IPS-15b (cell line): Measurements from ENCODE around the gene SPIB.
"Not testable (repeated sequence)": the region's sequence is repeated elsewhere in the genome, so short reads cannot be mapped to it uniquely, and the experiment has no call there.

Source experiments
- H3K27me3 ChIP-seq: one replicate; pipeline ENCODE4 v1.6.1; 2013; ENCODE audit warnings: low read length; ENCODE audit not compliant: control insufficient read depth, insufficient read depth
- H3K36me3 ChIP-seq: one replicate; pipeline ENCODE4 v1.6.1; 2013; ENCODE audit warnings: low read length; ENCODE audit not compliant: control insufficient read depth, insufficient read depth
- H3K4me1 ChIP-seq: one replicate; pipeline ENCODE4 v1.6.1; 2013; ENCODE audit warnings: mild to moderate bottlenecking, low read length; ENCODE audit not compliant: control insufficient read depth, insufficient read depth
- H3K4me3 ChIP-seq: one replicate; pipeline ENCODE4 v1.5.1; 2013; ENCODE audit warnings: low read depth, low read length
- H3K9ac ChIP-seq: one replicate; pipeline ENCODE4 v1.6.1; 2013; ENCODE audit warnings: low read depth, mild to moderate bottlenecking, low read length
- H3K9me3 ChIP-seq: one replicate; pipeline ENCODE4 v1.6.1; 2013; ENCODE audit warnings: mild to moderate bottlenecking, low read length; ENCODE audit not compliant: control insufficient read depth, insufficient read depth

Gene SPIB

GRCh38 chr19:50435221-50435620 lies 16.5 kb downstream of the SPIB start:
- H3K27me3 ChIP-seq = peaks cover 4% of the 10 kb centered on the region
- H3K4me3 ChIP-seq = no peak overlapping the region
- peaks cover 11% of the 10 kb centered on the region for H3K4me1 ChIP-seq
- H3K9me3 ChIP-seq = no peaks in the 10 kb centered on the region
- no peaks in the 10 kb centered on the region for H3K36me3 ChIP-seq
- H3K9ac ChIP-seq = no peak overlapping the region

DNA sequence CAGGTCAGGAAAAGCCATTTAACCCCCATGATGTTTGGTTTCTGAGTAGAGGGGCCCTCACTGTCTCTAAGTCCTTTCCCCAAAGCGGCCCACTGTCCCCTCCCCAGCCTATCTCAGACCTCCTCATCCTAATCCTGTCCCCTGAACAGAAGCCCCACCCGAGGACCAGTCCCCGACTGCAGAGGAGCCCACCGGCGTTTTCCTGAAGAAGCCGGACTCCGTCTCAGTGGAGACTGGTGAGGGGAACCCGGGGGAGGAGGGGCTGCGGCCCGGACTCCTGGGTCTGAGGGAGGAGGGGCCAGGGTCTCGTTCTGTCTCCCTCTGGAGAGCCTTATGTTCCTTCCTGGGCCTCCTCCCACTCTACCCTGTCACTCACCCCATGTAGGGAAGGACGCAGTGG lies 16.9 kb downstream of the SPIB start:
- Histone ChIP-seq H3K36me3 (no peaks in the 10 kb centered on the region), H3K4me1 (peaks cover 11% of the 10 kb centered on the region), H3K27me3 (peaks cover 4% of the 10 kb centered on the region), H3K9ac (no peak overlapping the region), H3K4me3 (no peak overlapping the region), H3K9me3 (no peaks in the 10 kb centered on the region)

DNA sequence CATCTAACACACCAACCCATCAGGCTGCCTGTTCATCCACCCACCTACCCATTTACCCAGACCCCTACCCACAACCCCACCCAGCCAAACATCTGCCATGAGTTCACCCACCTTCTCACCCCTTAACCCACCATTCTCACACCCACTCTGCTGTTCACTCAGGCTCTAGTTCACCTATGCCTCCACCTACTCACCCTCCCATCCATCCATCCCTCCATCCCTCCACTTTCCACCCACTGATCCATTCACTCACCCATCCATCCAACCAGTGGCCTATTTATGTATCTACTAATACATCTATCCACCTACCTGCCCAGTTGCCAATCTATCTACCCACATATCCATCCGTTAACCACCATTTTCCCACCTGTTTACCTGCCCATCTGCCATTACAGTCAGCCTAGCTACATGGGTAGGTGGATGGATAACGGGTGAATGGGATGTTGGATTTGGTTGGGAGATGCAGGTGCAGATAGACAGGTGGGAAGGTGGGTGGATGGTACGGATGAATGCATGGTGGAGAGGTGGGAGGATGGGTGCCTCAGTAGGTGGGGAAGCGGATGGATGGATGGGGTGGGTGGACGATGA lies 19.2 kb downstream of the SPIB start:
- Histone ChIP-seq H3K4me3 (no peak overlapping the region), H3K36me3 (no peaks in the 10 kb centered on the region), H3K9me3 (no peaks in the 10 kb centered on the region), H3K4me1 (peaks cover 6% of the 10 kb centered on the region), H3K27me3 (no peaks in the 10 kb centered on the region), H3K9ac (no peak overlapping the region)

GRCh38 chr19:50439130-50439529 lies 20.4 kb downstream of the SPIB start:
- not testable (repeated sequence) for H3K27me3 ChIP-seq, H3K4me1 ChIP-seq, H3K36me3 ChIP-seq, H3K9me3 ChIP-seq, H3K9ac ChIP-seq, H3K4me3 ChIP-seq

DNA sequence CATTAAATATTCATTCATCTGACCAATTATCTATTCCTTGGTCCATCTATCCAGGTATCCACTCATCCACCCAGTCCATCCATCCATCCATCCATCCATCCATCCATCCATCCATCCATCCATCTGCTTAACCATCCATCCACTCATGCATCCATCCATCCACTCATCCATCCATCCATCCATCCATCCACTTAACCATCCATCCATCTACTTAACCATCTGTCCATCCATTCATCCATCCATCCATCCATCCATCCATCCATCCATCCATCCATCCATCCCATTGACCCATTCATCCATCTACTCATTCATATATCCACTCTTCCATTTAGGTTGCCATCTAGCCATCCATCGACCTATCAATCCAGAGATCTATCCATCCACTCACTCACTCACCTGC lies 25.3 kb downstream of the SPIB start:
- Histone ChIP-seq H3K9ac (no peak overlapping the region), H3K27me3 (no peaks in the 10 kb centered on the region), H3K4me3 (no peak overlapping the region), H3K4me1 (no peaks in the 10 kb centered on the region), H3K36me3 (no peaks in the 10 kb centered on the region), H3K9me3 (no peaks in the 10 kb centered on the region)

- Histone ChIP-seq H3K27me3 (peaks cover 6% of the 10 kb centered on the region), H3K9me3 (no peaks in the 10 kb centered on the region), H3K4me3 (no peak overlapping the region), H3K36me3 (no peaks in the 10 kb centered on the region), H3K9ac (no peak overlapping the region), H3K4me1 (no peaks in the 10 kb centered on the region)
These were observed 28.3 kb downstream of the SPIB start for GRCh38 chr19:50447053-50447452.

GRCh38 chr19:50447750-50448149 lies 29.0 kb downstream of the SPIB start:
- no peaks in the 10 kb centered on the region for H3K4me1 ChIP-seq
- H3K27me3 ChIP-seq = peaks cover 6% of the 10 kb centered on the region
- H3K9me3 ChIP-seq = no peaks in the 10 kb centered on the region
- no peak overlapping the region for H3K4me3 ChIP-seq
- H3K36me3 ChIP-seq = no peaks in the 10 kb centered on the region
- no peak overlapping the region for H3K9ac ChIP-seq

DNA sequence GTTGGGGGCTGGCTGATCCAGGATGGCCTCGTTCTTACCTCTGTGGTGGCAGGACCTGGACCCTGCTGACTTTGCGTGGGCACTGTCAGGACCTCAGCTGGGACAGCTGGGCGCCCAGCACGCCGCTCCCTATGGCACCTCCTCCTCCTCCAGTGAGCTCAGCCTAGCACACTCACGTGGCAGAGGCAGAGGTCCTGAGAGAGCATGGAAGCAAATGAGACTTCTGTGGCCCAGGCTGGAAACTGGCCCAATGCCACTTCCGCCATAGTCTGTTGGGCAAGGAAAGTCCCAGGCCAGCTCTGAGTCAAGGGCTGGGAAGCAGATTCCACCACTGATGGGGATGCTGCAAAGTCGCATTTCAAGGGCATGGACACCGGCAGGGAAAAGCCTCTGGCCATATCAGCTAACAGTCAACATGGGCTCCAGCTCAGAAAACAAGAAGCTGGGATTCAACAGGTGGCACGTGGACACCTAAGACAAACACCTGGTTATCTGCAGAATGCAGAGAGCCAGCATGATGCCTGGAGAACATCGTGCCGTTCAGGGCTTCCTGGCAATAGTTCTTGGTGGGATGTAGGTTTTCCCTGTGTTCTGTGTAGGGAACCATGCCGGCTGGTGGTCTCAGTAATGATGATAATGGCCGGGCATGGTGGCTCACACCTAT lies 30.6 kb downstream of the SPIB start:
- Histone ChIP-seq H3K9me3 (no peaks in the 10 kb centered on the region), H3K27me3 (peaks cover 6% of the 10 kb centered on the region), H3K4me1 (no peaks in the 10 kb centered on the region), H3K4me3 (no peak overlapping the region), H3K36me3 (no peaks in the 10 kb centered on the region), H3K9ac (no peak overlapping the region)

GRCh38 chr19:50450369-50451222 lies 31.9 kb downstream of the SPIB start:
- Histone ChIP-seq H3K4me1 (no peaks in the 10 kb centered on the region), H3K9me3 (no peaks in the 10 kb centered on the region), H3K27me3 (peaks cover 6% of the 10 kb centered on the region), H3K4me3 (peak overlapping the region; percentile 53), H3K36me3 (no peaks in the 10 kb centered on the region), H3K9ac (no peak overlapping the region)

GRCh38 chr19:50451223-50451534 lies 32.4 kb downstream of the SPIB start:
- Histone ChIP-seq H3K9ac (no peak overlapping the region), H3K36me3 (no peaks in the 10 kb centered on the region), H3K4me3 (peak overlapping the region; percentile 53), H3K9me3 (no peaks in the 10 kb centered on the region), H3K4me1 (no peaks in the 10 kb centered on the region), H3K27me3 (peaks cover 6% of the 10 kb centered on the region)

- Histone ChIP-seq H3K9me3 (no peaks in the 10 kb centered on the region), H3K36me3 (no peaks in the 10 kb centered on the region), H3K4me3 (no peak overlapping the region), H3K9ac (no peak overlapping the region), H3K27me3 (peaks cover 15% of the 10 kb centered on the region), H3K4me1 (no peaks in the 10 kb centered on the region)
These were observed 34.5 kb downstream of the SPIB start for GRCh38 chr19:50453243-50453642.

GRCh38 chr19:50455992-50456391 lies 37.3 kb downstream of the SPIB start:
- no peaks in the 10 kb centered on the region for H3K36me3 ChIP-seq
- H3K4me3 ChIP-seq = no peak overlapping the region
- no peaks in the 10 kb centered on the region for H3K4me1 ChIP-seq
- H3K9me3 ChIP-seq = no peaks in the 10 kb centered on the region
- H3K9ac ChIP-seq = no peak overlapping the region
- H3K27me3 ChIP-seq = peaks cover 13% of the 10 kb centered on the region
